Measurements from ENCODE around the gene UFD1. TPM values are rescaled to one million over a fixed set of nuclear protein-coding genes. Genes with fewer than 3 reads are reported as not detected.
A peak's percentile ranks its signal among the peaks of the same experiment; 100 is the strongest.

The UFD1 gene
- total and polyA plus RNA-seq, 2 of the 13 experiments (the other 11 are each of a cell fraction or from before 2014, with no cell fraction given), result 47.9 to 51.1 TPM

- no peak for TF ChIP-seq ZNF619 (CRISPR knock-in tag; IDR thresholded peaks at IDR 0.05)
- no peak for TF ChIP-seq ZNF136 (CRISPR knock-in tag; IDR thresholded peaks at IDR 0.05; ENCODE audit: low read depth)
- no peak for TF ChIP-seq MBNL3 (CRISPR knock-in tag; conservative IDR thresholded peaks at IDR 0.05)
- no peak for TF ChIP-seq MED8 (CRISPR knock-in tag; IDR thresholded peaks at IDR 0.05; ENCODE audit: insufficient replicate concordance)
- no peak for TF ChIP-seq NAIF1 (CRISPR knock-in tag; IDR thresholded peaks at IDR 0.05; ENCODE audit: borderline replicate concordance)
- no peak for TF ChIP-seq HMG20A (CRISPR knock-in tag; IDR thresholded peaks at IDR 0.05; ENCODE audit: borderline replicate concordance)
- TF ChIP-seq ZBTB2 (CRISPR knock-in tag; IDR thresholded peaks at IDR 0.05; ENCODE audit: low read depth), result no peak
- TF ChIP-seq HMGXB4 (CRISPR knock-in tag; IDR thresholded peaks at IDR 0.05; ENCODE audit: borderline replicate concordance in 1 of 2, low read depth in 1 of 2), result 0 out of 4 replicates have a peak, but pooled peaks have one; percentile 56 to 64
- TF ChIP-seq, protein P1, sequence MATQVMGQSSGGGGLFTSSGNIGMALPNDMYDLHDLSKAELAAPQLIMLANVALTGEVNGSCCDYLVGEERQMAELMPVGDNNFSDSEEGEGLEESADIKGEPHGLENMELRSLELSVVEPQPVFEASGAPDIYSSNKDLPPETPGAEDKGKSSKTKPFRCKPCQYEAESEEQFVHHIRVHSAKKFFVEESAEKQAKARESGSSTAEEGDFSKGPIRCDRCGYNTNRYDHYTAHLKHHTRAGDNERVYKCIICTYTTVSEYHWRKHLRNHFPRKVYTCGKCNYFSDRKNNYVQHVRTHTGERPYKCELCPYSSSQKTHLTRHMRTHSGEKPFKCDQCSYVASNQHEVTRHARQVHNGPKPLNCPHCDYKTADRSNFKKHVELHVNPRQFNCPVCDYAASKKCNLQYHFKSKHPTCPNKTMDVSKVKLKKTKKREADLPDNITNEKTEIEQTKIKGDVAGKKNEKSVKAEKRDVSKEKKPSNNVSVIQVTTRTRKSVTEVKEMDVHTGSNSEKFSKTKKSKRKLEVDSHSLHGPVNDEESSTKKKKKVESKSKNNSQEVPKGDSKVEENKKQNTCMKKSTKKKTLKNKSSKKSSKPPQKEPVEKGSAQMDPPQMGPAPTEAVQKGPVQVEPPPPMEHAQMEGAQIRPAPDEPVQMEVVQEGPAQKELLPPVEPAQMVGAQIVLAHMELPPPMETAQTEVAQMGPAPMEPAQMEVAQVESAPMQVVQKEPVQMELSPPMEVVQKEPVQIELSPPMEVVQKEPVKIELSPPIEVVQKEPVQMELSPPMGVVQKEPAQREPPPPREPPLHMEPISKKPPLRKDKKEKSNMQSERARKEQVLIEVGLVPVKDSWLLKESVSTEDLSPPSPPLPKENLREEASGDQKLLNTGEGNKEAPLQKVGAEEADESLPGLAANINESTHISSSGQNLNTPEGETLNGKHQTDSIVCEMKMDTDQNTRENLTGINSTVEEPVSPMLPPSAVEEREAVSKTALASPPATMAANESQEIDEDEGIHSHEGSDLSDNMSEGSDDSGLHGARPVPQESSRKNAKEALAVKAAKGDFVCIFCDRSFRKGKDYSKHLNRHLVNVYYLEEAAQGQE (IDR thresholded peaks at IDR 0.05; ENCODE audit: borderline replicate concordance in 1 of 2, low read depth in 1 of 2, low read length in 2 of 2), result 0 out of 4 replicates have a peak, but pooled peaks of 1 of the 2 experiments have one; percentile 6
- TF ChIP-seq TCF7L2 (IDR thresholded peaks at IDR 0.05; ENCODE audit: low read depth, low read length), result no peak
- TF ChIP-seq ZNF784 (CRISPR knock-in tag; IDR thresholded peaks at IDR 0.05; ENCODE audit: borderline replicate concordance), result no peak
- TF ChIP-seq ZKSCAN5 (CRISPR knock-in tag; IDR thresholded peaks at IDR 0.05), result no peak
- TF ChIP-seq, protein P2, sequence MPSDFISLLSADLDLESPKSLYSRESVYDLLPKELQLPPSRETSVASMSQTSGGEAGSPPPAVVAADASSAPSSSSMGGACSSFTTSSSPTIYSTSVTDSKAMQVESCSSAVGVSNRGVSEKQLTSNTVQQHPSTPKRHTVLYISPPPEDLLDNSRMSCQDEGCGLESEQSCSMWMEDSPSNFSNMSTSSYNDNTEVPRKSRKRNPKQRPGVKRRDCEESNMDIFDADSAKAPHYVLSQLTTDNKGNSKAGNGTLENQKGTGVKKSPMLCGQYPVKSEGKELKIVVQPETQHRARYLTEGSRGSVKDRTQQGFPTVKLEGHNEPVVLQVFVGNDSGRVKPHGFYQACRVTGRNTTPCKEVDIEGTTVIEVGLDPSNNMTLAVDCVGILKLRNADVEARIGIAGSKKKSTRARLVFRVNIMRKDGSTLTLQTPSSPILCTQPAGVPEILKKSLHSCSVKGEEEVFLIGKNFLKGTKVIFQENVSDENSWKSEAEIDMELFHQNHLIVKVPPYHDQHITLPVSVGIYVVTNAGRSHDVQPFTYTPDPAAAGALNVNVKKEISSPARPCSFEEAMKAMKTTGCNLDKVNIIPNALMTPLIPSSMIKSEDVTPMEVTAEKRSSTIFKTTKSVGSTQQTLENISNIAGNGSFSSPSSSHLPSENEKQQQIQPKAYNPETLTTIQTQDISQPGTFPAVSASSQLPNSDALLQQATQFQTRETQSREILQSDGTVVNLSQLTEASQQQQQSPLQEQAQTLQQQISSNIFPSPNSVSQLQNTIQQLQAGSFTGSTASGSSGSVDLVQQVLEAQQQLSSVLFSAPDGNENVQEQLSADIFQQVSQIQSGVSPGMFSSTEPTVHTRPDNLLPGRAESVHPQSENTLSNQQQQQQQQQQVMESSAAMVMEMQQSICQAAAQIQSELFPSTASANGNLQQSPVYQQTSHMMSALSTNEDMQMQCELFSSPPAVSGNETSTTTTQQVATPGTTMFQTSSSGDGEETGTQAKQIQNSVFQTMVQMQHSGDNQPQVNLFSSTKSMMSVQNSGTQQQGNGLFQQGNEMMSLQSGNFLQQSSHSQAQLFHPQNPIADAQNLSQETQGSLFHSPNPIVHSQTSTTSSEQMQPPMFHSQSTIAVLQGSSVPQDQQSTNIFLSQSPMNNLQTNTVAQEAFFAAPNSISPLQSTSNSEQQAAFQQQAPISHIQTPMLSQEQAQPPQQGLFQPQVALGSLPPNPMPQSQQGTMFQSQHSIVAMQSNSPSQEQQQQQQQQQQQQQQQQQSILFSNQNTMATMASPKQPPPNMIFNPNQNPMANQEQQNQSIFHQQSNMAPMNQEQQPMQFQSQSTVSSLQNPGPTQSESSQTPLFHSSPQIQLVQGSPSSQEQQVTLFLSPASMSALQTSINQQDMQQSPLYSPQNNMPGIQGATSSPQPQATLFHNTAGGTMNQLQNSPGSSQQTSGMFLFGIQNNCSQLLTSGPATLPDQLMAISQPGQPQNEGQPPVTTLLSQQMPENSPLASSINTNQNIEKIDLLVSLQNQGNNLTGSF (CRISPR knock-in tag; IDR thresholded peaks at IDR 0.05), result no peak
- TF ChIP-seq MXD4 (CRISPR knock-in tag; IDR thresholded peaks at IDR 0.05), result no peak
Measured at GRCh38 chr22:19478901-19479354, at the start of gene UFD1 (continued).

All from HepG2 (cell line).